Endothelial cell (in vitro differentiated cells): ENCODE measurements around the gene HMOX1. TPM values are rescaled to one million over a fixed set of nuclear protein-coding genes. Genes with fewer than 3 reads are reported as not detected.

Source experiments
- DNase-seq: peaks from one replicate; pipeline ENCODE4 v3.0.0; 2021; ENCODE audit warnings: low spot score
- H3K27ac Mint-ChIP-seq: one replicate; pipeline ENCODE4 v1.8.0; 2021; ENCODE audit warnings: mixed read lengths, inconsistent platforms; ENCODE audit not compliant: unreplicated experiment
- H3K27me3 Mint-ChIP-seq: one replicate; pipeline ENCODE4 v1.8.0; 2021; ENCODE audit warnings: mild to moderate bottlenecking, moderate library complexity, mixed read lengths, inconsistent platforms; ENCODE audit not compliant: unreplicated experiment
- H3K36me3 Mint-ChIP-seq: one replicate; pipeline ENCODE4 v1.8.0; 2021; ENCODE audit warnings: mild to moderate bottlenecking, low read depth, mixed read lengths, inconsistent platforms; ENCODE audit not compliant: unreplicated experiment
- H3K4me1 Mint-ChIP-seq: one replicate; pipeline ENCODE4 v1.8.0; 2021; ENCODE audit warnings: mild to moderate bottlenecking, mixed read lengths, inconsistent platforms; ENCODE audit not compliant: unreplicated experiment
- H3K4me3 Mint-ChIP-seq: one replicate; pipeline ENCODE4 v1.8.0; 2021; ENCODE audit warnings: mild to moderate bottlenecking, mixed read lengths, inconsistent platforms; ENCODE audit not compliant: unreplicated experiment
- H3K9me3 Mint-ChIP-seq: one replicate; pipeline ENCODE4 v1.8.0; 2021; ENCODE audit warnings: mixed read lengths, inconsistent platforms; ENCODE audit not compliant: unreplicated experiment
- total RNA-seq: library from RNA; stranded (reverse); fragmentation: NEBNext Ultra II Directional; extraction: Animal tissue kit (Norgen Biotek cat#: 25700); gene quantifications from one replicate; pipeline ENCODE4 v1.2.1, GENCODE V29; 2021; ENCODE audit not compliant: unreplicated experiment
- TF ChIP-seq, protein P1 (sequence below): fragments of 200-600 bp; sonication (generic); IDR thresholded peaks from one replicate; pipeline ENCODE4 v1.5.0; 2021; ENCODE audit warnings: antibody characterized with exemption; ENCODE audit not compliant: unreplicated experiment

HMOX1 gene
- total RNA-seq, 1 donor from 2014 or later, result 17.5 TPM

DNA sequence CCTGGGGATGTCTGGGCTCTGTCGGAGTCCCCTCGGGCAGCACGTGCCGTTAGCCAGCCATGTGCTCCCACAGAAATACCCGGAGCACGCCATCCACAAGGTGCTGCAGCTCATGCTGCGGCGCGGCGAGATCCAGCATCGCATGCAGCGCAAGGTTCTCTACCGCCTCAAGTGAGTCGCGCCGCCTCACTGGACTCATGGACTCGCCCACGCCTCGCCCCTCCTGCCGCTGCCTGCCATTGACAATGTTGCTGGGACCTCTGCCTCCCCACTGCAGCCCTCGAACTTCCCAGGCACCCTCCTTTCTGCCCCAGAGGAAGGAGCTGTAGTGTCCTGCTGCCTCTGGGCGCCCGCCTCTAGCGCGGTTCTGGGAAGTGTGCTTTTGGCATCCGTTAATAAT is 43.2 kb downstream of the HMOX1 start:
- H3K27ac Mint-ChIP-seq, result no peak overlapping the region
- DNase-seq, result no peak
- H3K36me3 Mint-ChIP-seq, result peaks cover 41% of the 10 kb centered on the region
- no peak overlapping the region for H3K4me3 Mint-ChIP-seq
- H3K4me1 Mint-ChIP-seq, result no peaks in the 10 kb centered on the region
- H3K27me3 Mint-ChIP-seq, result no peaks in the 10 kb centered on the region
- no peaks in the 10 kb centered on the region for H3K9me3 Mint-ChIP-seq
- TF ChIP-seq, protein P1, sequence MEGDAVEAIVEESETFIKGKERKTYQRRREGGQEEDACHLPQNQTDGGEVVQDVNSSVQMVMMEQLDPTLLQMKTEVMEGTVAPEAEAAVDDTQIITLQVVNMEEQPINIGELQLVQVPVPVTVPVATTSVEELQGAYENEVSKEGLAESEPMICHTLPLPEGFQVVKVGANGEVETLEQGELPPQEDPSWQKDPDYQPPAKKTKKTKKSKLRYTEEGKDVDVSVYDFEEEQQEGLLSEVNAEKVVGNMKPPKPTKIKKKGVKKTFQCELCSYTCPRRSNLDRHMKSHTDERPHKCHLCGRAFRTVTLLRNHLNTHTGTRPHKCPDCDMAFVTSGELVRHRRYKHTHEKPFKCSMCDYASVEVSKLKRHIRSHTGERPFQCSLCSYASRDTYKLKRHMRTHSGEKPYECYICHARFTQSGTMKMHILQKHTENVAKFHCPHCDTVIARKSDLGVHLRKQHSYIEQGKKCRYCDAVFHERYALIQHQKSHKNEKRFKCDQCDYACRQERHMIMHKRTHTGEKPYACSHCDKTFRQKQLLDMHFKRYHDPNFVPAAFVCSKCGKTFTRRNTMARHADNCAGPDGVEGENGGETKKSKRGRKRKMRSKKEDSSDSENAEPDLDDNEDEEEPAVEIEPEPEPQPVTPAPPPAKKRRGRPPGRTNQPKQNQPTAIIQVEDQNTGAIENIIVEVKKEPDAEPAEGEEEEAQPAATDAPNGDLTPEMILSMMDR, result no peak

DNA sequence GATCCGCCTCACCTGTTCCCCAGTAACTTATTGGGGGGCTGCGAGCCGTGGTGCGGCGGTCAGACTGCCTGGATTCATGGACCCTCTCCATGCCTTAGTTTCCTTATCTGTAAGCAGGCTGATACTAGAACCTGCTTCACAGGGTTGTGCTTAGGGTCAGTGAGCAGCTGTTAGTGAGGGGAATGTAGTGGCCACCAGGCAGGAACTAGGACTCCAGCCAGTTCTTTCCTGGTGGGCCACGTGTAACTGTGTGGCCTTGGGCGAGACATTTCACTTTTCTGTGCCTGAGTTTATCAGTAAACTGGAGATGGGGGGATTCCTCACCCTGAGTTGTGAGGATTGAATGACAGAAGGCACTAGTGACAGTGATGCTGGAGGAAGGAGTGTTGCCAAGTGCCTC is 43.9 kb downstream of the HMOX1 start:
- H3K9me3 Mint-ChIP-seq, result no peaks in the 10 kb centered on the region
- no peak overlapping the region for H3K27ac Mint-ChIP-seq
- H3K27me3 Mint-ChIP-seq, result no peaks in the 10 kb centered on the region
- no peaks in the 10 kb centered on the region for H3K4me1 Mint-ChIP-seq
- no peak for DNase-seq
- peaks cover 36% of the 10 kb centered on the region for H3K36me3 Mint-ChIP-seq
- H3K4me3 Mint-ChIP-seq, result no peak overlapping the region
- TF ChIP-seq, protein P1, result no peak

DNA sequence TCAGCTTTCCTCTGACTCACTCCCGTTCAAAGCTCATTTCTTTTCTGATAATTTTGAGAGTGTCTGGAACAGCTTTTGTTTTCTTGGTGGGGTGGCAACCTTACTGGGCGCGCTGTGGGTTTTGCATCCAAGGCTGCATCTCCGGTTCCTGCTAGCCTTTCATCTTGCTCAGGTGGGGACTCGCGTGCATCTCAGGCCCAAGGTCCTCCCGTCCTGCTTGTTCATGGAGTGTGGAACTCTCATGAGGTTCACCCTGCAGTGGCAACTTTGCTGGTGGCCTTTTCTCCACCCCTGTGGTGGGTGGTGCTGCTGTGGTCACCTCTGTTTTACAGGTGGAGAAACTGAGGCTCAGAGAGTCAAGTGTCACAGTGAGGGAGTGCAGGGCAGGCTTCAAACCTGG is 44.6 kb downstream of the HMOX1 start:
- H3K4me3 Mint-ChIP-seq, result no peak overlapping the region
- peaks cover 32% of the 10 kb centered on the region for H3K36me3 Mint-ChIP-seq
- no peaks in the 10 kb centered on the region for H3K4me1 Mint-ChIP-seq
- no peaks in the 10 kb centered on the region for H3K9me3 Mint-ChIP-seq
- DNase-seq, result no peak
- H3K27me3 Mint-ChIP-seq, result no peaks in the 10 kb centered on the region
- no peak overlapping the region for H3K27ac Mint-ChIP-seq
- TF ChIP-seq, protein P1, result no peak

DNA sequence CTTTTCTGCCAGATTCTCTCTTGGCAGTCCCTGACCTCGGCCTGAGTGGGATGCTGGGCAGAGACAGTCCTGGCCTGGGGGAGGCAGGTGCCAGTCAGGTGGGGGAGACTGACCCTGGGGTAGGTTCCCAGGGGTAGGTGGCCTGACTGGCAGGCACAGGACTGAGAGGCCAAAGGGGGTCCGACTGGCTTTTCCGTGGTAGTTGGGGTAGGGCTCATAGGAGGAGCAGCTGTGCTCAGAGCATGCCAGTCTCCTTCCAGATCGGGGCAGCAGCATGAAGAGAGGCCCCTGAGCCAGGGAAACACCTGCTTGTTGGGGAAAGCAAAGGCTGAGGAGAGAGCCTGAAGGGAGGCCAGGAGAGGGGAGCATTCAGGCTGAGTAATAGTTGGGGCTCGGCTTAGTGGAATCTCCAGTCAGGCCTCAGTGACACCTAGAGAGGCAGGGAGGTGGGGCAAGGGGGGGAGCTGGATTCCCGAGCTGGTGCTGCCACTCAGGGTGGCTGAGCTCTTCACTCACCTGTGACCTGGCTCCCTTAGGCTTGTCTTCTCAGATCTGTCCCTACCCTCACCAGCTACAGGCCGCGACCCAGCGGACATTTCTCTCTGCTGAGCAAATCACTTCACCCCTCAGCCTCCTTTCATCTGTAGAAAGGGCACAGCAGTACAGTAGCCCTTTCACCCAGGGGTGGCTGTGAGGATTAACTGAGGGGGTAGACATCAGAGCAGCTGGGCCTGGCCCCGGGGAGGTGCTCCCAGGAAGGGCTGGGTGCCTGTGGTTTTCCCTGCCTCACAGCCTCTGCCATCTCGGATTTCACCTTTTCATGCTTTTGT is 45.3 kb downstream of the HMOX1 start:
- Mint-ChIP-seq H3K27me3 (no peaks in the 10 kb centered on the region), H3K27ac (no peak overlapping the region), H3K9me3 (no peaks in the 10 kb centered on the region), H3K36me3 (peaks cover 30% of the 10 kb centered on the region), H3K4me3 (no peak overlapping the region), H3K4me1 (no peaks in the 10 kb centered on the region)
- no peak for DNase-seq
- TF ChIP-seq, protein P1, result no peak

DNA sequence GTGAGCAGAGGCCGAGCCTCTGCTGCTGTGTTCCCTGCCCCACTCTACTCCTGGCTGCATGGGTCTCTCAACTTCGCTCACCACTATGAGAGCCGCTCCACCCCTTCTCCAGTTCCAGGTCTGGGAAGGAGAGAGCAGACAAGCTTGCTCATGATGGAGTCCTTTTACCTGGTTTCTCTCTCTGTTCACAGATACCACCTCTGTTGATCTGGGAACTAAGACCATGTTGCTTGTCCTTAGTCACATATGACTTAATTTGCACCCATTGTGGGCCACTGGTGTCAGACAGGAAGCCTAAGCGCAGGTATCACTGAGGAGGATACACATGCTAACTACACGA is 45.9 kb downstream of the HMOX1 start:
- no peak overlapping the region for H3K4me3 Mint-ChIP-seq
- peaks cover 25% of the 10 kb centered on the region for H3K36me3 Mint-ChIP-seq
- TF ChIP-seq, protein P1, result no peak
- no peaks in the 10 kb centered on the region for H3K4me1 Mint-ChIP-seq
- H3K27ac Mint-ChIP-seq, result peak overlapping the region; percentile 37
- H3K9me3 Mint-ChIP-seq, result no peaks in the 10 kb centered on the region
- H3K27me3 Mint-ChIP-seq, result no peaks in the 10 kb centered on the region
- DNase-seq, result no peak
